Hematopoietic multipotent progenitor cell (in vitro differentiated cells): ENCODE data around the gene IFT81. TPM values are rescaled to one million over a fixed set of nuclear protein-coding genes. Genes with fewer than 3 reads are reported as not detected.
"Not testable (repeated sequence)": the region's sequence is repeated elsewhere in the genome, so short reads cannot be mapped to it uniquely, and the experiment has no call there.

Experiments used
- DNase-seq, 3 donors: peaks; one replicate each; pipeline ENCODE4 v3.0.0-alpha.2; 2011 to 2015; ENCODE audit warnings: low read depth in 2 of 3, low spot score in 2 of 3
- total RNA-seq: library from RNA; depleted of rRNA; stranded (reverse); fragments of >200 nt; gene quantifications from one replicate; pipeline ENCODE4 v1.2.3, GENCODE V29; 2012

The IFT81 gene
- total RNA-seq, 1 donor, result 2.7 TPM

DNA sequence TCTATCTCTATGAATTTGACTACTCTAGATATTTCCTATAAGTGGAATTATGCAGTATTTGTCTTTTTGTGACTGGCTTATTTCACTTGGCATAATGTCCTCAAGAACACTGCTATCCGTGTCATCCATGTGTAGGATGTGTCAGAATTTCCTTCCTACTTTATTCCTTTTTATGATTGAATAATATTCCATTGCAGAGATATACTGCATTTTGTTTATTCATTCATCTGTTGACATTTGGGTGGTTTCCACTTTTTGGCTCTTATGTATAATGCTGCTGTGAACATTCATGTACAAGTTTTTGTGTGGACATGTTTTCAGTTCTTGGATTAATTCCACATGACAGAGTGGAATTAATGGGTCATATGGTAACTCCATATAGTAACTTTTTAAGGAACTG lies 111.2 kb downstream of the IFT81 start:
- no peak for DNase-seq

DNA sequence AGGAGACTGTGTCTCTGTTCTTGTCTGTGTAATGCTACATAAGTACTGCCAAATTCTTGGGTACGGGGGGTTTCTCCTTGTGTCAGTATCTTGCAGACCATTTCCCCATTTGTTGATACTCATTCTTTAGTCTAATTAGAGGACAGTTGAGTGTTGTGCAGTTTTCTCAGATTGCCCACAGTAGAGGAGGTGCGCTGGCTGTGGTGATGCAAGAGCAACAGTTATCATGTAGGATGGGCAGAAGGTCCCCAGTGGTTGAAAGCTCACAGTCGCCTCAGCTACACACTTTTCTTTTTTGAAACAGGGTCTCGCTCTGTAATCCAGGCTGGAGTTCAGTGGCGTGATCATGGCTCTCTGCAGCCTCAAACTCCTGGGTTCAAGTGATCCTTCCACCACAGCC lies 119.1 kb downstream of the IFT81 start:
- DNase-seq, result no peak

DNA sequence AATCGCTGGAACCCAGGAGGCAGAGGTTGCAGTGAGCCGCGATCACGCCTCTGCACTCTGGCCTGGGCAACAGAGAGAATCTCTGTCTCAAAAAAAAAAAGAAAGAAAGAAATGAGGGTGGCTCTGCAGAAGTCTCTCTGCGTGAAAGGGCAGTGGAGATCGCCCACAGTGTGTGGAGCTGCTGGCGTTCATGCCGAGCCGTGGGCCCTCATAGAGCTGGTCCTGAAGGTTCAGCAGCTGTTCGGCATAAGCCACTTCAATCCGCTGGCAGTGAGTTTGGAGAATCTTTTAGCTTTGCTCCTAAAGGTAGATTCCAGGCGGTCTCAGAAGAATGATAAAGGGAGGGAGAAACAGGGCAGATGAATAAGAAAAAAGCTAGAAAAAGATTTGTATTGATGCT lies 120.2 kb downstream of the IFT81 start:
- DNase-seq, result no peak

DNA sequence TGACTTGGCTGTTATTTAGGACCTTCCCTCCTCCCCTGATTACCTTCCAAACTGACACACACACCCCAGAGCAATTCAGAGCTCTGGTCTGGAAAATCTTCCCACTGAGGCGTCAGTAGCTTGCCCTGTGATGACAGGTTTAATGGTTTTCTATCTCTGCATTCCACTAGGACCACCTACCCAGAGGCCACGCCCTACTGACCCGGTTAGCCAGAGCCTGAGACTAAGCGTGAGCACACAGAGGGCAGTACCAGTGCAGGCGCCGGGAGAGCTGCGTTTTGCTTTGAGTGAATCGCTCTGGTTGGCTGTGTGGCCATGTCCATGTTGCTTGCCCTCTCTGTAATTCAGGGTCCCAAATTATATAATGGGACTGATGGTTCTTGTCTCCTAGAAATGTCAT lies 120.7 kb downstream of the IFT81 start:
- no peak for DNase-seq

DNA sequence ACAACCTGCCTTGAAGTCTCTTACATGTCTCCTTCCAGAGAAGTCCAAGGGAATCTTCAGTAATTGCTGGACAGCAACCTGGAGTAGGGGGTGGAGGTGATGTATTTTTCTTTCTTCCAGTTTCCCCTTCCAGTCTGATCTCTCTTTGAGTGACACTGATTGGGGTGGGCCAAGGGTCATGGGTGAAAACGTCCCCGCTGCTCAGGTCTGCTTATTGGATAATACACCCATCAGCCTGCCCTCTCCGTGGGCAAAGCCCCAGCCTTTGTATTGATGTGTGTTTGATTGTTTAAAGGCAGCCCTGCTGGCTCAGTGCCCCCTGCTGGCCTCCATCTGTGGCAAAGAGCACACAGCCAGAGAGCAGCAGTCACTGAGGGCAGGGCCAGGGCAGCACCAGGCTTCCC lies 121.2 kb downstream of the IFT81 start:
- peak in 1 of 3 donors; percentile 33 for DNase-seq

DNA sequence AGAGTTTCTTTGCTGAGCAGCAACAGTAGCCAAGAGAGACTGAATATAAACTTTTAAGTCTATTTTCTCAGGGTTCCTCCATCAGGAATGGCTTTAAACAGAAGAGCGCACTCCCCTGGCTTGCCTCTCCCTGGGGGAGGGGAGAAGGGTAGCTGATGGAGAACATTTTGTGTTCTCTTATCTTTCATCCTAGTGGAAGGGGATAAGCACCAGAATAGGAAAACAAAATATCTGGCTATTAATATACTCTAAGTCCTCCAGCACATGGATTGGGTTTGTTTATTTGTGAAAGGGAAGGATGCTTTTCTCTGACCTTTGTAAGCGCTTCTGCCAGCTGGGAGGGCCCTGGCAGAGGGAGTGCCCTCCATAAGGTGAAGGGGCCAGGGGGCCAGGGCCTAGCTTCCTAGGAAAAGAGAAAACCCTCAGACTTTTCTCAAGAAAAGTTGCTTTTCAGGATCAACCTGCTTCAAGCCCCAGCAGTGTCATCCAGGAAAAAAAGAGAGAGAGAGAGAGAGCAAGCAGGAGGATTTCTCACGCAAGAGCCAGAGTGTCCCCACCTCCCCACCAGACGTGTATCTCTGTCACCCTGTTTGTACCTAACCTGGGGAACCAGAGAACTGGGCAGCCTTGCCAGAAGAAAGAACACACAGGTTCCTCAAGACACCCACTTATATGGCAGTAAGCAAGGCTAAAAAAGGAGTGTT lies 122.6 kb downstream of the IFT81 start:
- no peak for DNase-seq

DNA sequence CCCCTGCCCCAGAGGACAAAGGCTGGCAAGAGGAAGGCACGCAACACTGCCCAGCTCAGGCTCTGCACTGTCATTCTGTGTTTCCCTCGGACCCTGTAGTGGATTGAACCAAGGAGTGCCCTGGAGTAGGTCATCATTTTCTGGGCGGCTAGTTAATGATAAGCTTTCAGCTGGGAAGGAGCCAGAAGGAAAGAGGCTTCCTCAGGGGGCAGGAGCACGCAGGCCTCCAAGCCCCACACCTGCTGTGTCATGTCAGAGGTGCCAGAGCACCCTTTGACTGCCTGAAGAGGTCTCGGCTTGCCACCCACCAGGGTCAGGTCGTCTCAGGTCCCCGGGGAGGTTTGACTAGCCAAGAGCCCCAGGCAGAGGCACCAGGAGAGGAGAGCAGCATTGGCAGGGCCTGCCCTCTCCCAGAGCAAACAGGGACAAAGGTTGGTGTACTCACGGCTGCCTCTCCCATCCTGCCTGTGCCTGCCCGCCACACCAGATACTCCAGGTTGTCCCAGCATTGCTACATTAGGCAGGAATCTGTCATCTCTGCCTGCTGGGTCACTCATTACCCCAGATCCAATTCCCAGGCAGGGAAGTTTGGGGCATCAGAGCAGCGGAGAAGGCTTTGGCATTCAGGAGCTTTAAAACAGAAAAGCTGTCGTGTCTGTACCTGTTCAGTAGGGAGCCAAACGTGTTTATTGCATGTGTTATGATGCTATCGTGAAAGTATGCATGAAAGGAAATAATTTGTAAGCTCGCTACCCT lies 123.4 kb downstream of the IFT81 start:
- no peak for DNase-seq

DNA sequence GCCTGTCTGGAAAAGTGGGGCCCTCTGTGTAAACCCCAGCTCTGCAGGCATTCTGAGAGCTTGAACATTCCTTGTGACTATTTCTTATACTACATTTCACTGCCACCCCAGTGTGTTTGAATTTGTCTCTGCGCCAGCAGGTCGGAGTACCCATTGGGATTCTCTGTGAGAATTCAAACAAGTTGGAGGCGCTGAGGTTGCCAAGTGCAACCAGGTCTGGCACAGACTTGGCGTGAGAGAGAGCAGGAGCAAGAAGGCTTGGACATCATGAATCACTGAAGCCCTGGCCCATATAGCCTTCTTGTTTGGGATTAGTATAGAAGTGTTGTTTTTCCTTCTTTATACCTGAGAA lies 123.9 kb downstream of the IFT81 start:
- DNase-seq, result no peak

DNA sequence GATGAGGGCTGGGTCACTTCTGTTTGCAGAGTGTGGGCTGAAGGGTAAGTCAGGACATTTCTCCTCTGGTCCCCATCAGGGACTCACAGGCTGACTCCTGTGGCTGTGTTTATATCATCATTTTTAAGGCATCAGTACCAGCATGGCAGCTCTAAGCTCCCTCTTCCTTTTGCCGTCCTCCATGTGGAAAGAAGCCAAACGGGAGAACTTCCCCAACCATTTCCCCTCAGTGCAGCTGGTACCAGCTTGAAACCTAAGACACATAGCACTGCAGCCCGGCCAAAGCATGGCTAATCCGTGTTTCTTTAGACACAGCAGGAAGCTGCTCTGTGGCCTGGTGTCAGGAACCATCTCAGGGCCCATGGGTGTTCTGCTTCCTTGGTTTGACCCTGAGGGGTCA lies 124.9 kb downstream of the IFT81 start:
- DNase-seq, result no peak

DNA sequence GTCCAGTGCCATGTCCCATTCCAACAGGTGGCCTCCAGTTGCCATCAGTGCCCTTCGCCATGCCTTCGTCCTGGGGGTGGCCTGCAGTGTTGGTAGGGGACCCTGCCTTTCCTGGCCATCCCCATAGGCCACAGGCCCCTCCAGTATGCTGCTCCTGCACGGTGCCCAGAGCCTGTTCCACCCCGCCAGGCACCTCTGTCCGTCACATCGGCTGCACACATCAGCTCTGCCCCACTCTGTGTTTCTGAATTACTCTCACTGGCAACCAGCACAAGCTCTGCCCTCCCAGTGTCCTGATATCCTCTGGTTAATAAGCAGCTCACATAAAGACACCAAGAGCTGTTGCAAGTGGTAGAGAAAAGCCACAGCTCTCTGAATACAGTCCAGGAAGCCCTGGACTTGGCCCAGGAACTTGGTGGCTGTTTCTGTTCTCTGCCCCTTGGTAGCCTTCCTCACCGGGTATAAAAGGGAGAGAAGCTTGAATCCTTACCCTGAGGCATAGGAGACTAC lies 125.6 kb downstream of the IFT81 start:
- DNase-seq, result no peak

DNA sequence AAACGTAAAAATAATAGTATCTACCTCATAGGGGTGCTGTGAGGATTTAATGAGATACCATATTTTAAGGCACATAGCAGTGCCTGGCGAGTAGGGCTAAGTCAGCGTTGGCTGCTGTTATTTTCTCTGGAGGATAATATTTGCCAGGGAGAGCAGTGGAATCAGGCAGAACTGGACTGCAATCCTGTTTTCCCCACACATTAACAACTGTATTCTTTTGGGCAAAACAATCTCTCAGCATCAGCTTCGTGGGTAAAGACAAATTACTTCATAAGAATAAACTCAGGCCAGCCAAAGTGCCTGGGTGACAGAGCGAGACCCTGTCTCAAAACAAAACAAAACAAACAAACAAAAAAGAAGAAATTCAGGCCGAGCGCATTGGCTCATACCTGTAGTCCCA lies 127.2 kb downstream of the IFT81 start:
- DNase-seq, result no peak

DNA sequence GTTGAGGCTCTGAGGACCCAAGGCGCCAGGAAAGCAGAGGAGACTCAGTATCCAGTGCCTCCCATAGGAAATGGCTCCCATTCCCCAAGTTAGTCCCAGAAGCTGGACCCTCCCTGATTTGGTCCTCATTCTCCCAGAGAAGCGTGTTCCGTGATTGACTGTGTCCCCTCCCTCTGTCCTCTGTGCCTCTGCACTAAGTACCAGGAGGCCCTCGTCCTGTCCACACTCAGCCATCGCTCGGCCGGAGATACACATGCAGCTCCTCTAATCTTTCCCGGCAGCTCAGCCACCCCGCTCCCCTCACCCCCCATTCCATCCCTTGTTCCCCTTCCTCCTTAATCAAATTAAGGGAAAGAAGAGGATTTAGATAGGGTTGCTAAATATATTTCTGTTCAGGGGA lies 128.6 kb downstream of the IFT81 start:
- no peak for DNase-seq

DNA sequence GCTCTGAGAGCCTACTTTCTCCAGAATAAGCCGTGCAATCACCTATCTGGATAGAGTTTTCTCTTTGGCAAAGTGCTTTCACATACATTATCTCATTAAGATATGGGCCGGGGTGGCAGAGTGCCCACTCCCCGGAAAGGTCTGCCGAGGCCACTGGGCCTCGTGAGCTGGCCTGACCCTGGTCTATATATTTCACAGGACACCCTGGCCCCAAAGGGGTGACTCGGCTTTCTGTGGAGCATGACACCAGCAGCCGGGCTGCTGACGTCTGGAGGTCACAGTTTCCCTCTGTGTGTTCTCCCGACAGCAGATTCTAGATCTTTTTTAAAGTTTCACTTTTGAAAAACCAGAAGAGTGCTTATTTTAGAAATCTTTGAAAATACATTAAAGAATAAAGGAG lies 129.0 kb downstream of the IFT81 start:
- no peak for DNase-seq

DNA sequence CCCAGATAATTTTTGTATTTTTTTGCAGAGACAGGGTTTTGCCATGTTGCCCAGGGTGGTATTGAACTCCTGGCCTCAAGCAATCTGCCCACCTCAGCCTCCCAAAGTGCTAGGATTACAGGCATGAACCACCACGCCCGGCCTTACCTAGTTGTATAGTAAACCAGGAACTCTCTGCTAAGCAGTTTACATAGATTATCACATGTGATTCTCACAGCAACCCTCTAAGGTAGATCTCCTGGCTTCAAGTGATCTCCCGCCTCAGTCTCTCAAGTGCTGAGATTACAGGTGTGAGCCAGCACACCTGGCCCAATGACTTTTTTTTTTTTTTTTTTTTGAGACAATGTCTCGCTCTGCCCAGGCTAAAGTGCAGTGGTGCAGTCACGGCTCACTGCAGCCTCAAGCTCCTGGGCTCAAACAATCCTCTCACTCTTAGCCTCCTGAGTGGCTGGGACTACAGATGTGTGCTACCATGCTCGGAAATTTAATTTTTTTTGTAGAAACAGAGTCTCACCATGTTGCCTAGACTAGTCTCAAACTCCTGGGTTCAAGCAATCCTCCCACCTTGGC lies 130.9 kb downstream of the IFT81 start:
- DNase-seq, result no peak

DNA sequence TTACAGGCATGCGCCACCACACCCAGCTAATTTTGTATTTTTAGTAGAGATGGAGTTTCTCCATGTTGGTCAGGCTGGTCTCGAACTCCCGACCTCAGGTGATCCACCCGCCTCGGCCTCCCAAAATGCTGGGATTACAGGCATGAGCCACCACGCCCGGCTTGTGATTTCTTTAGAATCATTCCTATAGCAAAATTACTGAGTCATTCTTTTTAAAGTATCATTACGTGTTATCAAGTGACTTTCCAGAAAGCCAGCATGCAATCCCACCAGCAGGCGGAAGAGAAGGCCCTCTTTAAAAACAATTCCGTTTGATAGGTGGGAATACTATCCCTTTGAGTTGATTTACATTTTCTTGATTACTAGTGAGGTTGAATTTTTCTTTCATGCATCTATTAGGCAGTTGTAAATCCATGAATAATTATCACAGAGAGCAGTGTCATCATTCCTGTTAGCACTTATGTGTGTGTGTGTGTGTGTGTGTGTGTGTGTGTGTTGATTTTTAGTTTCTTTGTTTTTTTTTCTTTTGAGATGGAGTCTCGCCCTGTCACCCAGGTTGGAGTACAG lies 131.8 kb downstream of the IFT81 start:
- not testable (repeated sequence) for DNase-seq

DNA sequence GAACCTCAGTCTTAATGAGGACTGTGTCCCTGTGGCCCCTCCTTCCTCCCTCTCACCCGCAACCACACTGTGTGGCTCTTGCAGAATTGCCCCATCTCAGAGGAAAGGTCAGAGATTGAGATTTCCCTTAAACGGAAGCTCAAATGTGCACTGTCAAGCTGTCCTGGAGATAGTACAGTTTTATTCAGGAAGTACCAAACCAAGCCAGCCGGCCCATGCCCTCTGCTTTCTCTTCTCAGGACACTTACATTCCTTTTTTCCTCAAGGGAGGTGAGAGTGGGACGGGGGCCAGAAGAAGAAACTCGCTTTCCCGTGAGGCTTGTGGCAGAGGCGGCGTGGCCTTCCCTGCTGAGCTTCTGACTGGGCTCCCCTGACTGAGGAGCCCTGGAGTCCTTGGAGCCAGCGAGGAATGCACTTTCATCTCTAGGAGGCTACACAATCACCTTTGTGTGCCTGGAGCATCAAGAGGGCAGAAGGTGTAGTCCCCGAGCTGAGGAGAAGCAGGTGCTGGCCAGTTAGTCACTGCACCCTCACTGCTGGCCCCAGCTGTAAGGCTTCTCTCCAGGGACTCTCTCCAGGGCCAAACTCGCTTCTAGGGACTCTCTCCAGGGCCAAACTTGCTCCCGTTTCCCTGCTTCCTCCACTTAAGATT lies 132.7 kb downstream of the IFT81 start:
- DNase-seq, result peak in 1 of 3 donors; percentile 35

DNA sequence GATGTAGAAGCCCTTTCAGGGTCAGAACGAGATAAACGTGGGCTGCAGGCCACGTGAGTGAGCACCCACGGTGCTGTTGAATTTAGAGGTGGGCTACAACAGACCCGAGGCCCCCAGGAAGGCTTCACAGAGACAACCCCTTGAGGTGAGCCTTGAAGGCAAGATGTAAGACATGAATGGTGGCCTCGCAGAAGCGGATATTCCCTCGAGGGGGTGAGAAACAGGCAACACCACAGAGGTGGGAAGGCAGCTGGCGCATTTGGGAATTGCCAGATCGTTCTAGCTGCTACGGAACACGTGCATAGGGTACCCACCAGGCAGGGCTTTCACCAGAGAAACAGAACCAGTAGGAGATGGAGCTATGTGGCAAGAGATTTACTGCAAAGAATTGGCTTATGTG lies 134.3 kb downstream of the IFT81 start:
- no peak for DNase-seq

DNA sequence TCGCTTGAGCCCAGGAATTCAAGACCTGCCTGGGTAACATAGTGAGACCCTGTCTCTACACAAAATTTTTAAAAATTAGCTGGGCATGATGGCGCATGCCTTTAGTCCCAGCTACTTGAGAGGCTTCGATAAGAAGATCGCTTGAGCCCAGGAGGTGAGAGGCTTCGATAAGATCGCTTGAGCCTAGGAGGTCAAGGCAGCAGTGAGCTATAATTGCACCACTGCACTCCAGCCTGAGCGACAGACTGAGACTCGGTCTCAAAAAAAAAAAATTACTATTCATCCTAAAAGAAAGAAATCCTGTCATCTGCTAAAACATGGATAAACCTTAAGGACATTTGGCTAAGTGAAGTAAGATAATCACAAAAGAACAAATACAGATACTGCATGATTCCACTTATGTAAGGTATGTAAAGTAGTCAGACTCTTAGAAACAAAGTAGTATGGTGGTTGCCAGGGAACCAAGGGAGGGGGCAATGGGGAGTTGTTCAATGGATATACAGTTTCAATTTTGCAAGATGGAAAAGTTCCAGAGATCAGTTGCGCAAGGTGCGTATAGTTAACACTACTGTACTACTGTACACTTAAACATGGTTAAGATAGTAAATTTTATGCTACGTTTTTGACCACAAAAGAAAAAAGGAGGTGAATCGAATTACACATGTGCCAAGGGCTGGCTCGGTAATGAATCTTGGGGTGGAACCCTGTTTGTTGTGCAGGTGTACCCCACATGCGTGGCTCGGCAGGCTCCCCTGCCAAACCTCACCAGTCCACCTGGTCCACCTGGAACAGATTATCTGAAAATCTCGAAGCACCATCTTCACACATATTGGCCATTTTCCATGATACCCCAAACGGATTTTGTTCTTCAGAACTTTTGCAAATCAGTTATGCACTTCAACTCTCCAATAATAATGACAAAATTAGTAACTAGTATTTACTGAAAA lies 138.6 kb downstream of the IFT81 start:
- DNase-seq, result no peak

DNA sequence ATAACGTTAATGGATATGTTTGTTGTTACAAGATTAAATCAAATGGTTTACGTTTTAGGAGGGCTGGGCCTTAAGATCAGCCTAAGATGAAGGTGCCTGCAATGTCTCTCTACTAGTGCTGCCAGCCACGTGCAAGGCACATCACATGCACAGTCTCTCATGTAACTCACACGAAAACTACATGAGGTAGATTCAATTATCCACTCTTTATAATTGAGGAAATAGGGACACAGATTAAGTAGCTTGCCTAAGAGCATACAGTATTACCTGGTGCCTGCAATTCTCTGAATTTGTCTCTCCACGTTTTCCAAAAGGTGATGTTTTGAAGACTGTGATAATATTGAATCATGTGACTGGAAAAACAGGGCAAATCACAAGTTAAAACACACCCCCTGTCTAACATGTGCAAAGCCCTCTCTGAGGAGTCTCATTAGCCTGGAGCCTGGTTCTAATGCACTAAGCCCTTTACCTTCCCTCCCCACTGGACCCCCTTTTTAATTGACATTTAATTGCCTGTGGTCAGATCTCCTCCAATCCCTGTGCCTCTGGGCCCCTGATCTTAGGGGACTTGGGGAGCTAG lies 142.3 kb downstream of the IFT81 start:
- DNase-seq, result no peak
